Psoas muscle (tissue), 8 donors: ENCODE measurements around the gene KLK13. TPM values are rescaled to one million over a fixed set of nuclear protein-coding genes. Genes with fewer than 3 reads are reported as not detected.

Source experiments
- ATAC-seq, 4 donors: fragments of 200-7000 bp; cut with Tn5 transposase; one replicate each; pipeline ENCODE4 v1.9.1; 2020; ENCODE audit warnings: moderate library complexity in 3 of 4, mild to moderate bottlenecking in 2 of 4
- DNase-seq, 2 donors: peaks; one replicate each; pipeline ENCODE4 v3.0.0-alpha.2; 2020
- H3K27ac ChIP-seq: fragments of 200-600 bp; one replicate; pipeline ENCODE4 v1.8.0; 2022
- H3K27me3 ChIP-seq, 3 donors: fragments of 200-600 bp in 1 of 3; one replicate each; pipeline versions ENCODE4 v1.6.1 to v1.8.0; 2013 to 2022; ENCODE audit warnings: low read length in 2 of 3, mild to moderate bottlenecking in 2 of 3, moderate library complexity in 1 of 3; ENCODE audit not compliant: insufficient read depth in 3 of 3
- H3K36me3 ChIP-seq, 2 donors: fragments of 200-600 bp in 1 of 2; one replicate each; pipeline versions ENCODE4 v1.6.1 to v1.8.0; 2013 to 2022; ENCODE audit warnings: low read depth in 1 of 2, mild to moderate bottlenecking in 1 of 2, moderate library complexity in 1 of 2; ENCODE audit not compliant: insufficient read depth in 1 of 2
- H3K4me1 ChIP-seq: fragments of 200-600 bp; one replicate; pipeline ENCODE4 v1.8.0; 2022
- H3K4me3 ChIP-seq: fragments of 200-600 bp; one replicate; pipeline ENCODE4 v1.8.0; 2022; ENCODE audit warnings: mild to moderate bottlenecking
- H3K9me3 ChIP-seq: fragments of 200-600 bp; one replicate; pipeline ENCODE4 v1.8.0; 2022
- CTCF ChIP-seq: fragments of 200-600 bp; IDR thresholded peaks from one replicate; pipeline ENCODE4 v1.8.0; 2022; ENCODE audit warnings: antibody characterized with exemption
- WGBS, 3 donors: extraction: QIAGEN DNeasy Blood & Tissue Kit; methylation state at CpG; one replicate each; pipeline versions ENCODE4 v1.1.6 to v1.1.7; 2013; 5-methylcytosine and 5-hydroxymethylcytosine counted together
- intact Hi-C, 2 donors: fragments of 100-400 bp; cut with DNase I; formaldehyde crosslinking; loops; one replicate each; pipeline versions ENCODE4 v1.11.0 to v1.14.2; 2022
- polyA plus RNA-seq, 3 donors: library from polyadenylated mRNA; stranded (reverse); fragments of 200-250 nt; gene quantifications; one replicate each; pipeline ENCODE4 v1.2.3, GENCODE V29; 2013
- total RNA-seq, 4 donors: library from RNA; stranded (reverse); fragmentation: NEBNext Ultra II Directional in 2 of 4; extraction: Animal tissue kit (Norgen Biotek cat#: 25700) in 2 of 4; gene quantifications; one replicate each; pipeline versions ENCODE4 v1.2.1 to v1.2.4, GENCODE V29; 2021 to 2023
- donor health status: healthy with polysubstance abuse.
- donor health status: DM: no; HTN: no; CAD: no; lungs with moderate emphysema.
- donor health status: Bipolar disorder and iron deficiency.
- donor health status: healthy.
- donor health status: DM: yes; HTN: yes; CAD: no.
- donor health status: DM: no; HTN: no; CAD: no.
- donor health status: DM: no; HTN: no; CAD: no.
- donor health status: DM: yes; HTN: yes; CAD: no.

The KLK13 gene
- total and polyA plus RNA-seq, 7 donors = 0.18 TPM; not detected in 6

DNA sequence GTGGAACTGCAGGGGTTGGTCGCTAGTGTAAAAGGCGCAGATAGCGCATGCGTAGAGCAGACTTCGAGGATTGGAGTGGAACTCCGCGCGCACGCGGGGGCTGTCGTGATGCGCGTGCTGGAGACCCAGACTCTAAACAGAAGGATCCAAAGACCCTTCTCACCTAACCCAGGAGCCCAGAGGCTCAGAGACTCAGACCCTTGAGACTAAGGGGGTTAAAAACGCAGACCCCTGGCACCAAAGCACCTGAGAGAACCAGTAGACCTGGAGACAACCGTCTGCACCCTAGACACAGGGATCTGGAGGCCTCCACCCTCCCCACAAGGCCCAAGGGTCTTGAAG, 43.9 kb upstream of the KLK13 start:
- Histone ChIP-seq H3K4me1 (peaks cover 7% of the 10 kb centered on the region), H3K27ac (no peak overlapping the region), H3K9me3 (no peaks in the 10 kb centered on the region), H3K27me3 (peaks cover 0 to 5% (median 0%) of the 10 kb centered on the region in 3 donors), H3K36me3 (peaks cover 5 to 12% of the 10 kb centered on the region in 2 donors), H3K4me3 (peak overlapping the region; percentile 85)
- WGBS, 3 donors = 1 to 3% (median 1%) methylated on average over 15 of the region's 15 CpGs
- peak; percentile 11 for TF ChIP-seq CTCF
- ATAC-seq (peak; percentile 47 to 75 (median 54)), DNase-seq (no peak)
- intact Hi-C loops = loop anchor here in 1 of 2 donors (10.0 kb wide), 1 partner anchor 294 kb away; no protein-coding TSS in a partner anchor

DNA sequence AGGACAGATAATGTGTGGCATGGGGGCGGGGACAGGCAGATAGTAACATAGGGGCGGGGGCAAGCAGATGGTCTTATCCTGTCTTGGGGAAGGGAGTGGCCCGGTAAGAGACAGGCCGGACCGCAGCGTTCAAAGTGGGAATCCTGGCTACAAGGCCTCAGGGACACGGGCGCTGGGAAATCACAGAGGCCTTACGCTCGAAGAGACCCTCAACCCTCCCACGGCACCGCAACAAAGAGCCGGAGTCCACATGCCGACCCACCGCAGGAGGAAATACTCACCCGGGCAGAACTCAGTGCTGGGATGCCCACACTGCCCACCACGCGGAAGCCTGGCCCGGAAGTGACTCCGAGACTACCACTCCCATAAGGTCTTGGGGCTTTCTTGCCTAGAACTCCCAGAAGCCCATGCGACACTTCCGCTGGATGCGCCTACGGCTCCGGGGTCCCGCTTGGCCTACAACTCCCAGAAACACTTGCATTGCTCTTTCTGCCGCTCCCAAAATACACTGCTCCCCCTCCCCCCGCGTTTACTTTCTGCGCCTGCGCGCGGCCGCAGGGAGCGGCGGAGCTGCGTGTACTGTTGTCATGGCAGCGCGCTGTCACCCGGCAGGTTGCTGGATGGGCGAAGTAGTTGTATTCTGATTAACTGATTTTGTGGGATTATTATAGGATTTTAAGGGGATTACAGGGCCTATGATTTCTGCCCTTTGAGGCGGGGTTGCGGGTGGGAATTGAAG, 43.3 kb upstream of the KLK13 start, which contains the start of gene CTU1:
CTU1 (minus strand) TSS at position 344 of the 739 bp plus-strand sequence. CDS start 3,840 bp downstream, outside the sequence.
- ATAC-seq = peak; percentile 99 to 100 (median 99)
- peak; percentile 98 to 99 for DNase-seq
- peaks cover 0 to 5% (median 0%) of the 10 kb centered on the region in 3 donors for H3K27me3 ChIP-seq
- H3K4me1 ChIP-seq = peaks cover 7% of the 10 kb centered on the region
- no peak for TF ChIP-seq CTCF
- H3K36me3 ChIP-seq = peaks cover 7 to 17% of the 10 kb centered on the region in 2 donors
- no peaks in the 10 kb centered on the region for H3K9me3 ChIP-seq
- H3K27ac ChIP-seq = peak within 1 kb of the TSS; percentile 75
- peak within 1 kb of the TSS; percentile 85 for H3K4me3 ChIP-seq
- 0 to 1% (median 0%) methylated on average over 43 of the region's 43 CpGs for WGBS, 3 donors
- intact Hi-C loops = loop anchor here in 1 of 2 donors (10.0 kb wide), 1 partner anchor 293 kb away; no protein-coding TSS in a partner anchor

DNA sequence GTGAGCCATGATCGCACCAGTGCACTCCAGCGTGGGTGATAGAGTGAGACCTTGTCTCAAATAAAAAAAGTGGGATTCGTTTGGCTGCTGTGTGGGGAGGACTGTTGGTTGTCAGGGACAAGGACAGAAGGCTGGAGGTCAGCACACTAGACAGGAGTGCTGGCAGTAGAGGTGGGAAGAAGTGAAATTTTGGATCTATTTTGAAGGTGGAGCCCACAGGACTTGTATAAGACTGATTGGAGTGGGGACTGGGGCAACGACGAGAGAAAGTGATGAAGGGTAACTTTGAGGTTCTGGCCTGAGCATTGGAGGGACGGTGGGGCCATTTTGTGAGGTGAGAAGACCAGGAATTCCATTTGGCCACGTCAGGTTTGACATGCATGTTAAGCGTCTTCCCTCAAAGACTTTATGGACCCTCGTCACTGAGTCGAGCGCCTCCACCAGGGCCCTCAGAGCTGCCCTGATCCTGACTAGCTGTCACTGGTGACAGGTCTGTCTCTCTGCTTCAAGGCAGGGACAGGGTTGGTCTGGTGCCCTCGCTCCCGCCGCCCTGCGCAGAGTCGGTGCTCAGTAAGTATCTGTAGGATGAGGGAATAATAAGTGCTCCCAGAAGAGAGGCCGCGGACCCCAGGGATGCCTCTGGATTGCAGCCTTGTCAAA, 42.6 kb upstream of the KLK13 start:
- TF ChIP-seq CTCF = no peak
- intact Hi-C loops = loop anchor here (2.0 to 10.0 kb wide), 2 partner anchors 293 to 487 kb away; no protein-coding TSS in a partner anchor
- H3K27me3 ChIP-seq = peaks cover 0 to 5% (median 0%) of the 10 kb centered on the region in 3 donors
- peak overlapping the region; percentile 75 for H3K27ac ChIP-seq
- H3K4me3 ChIP-seq = peak overlapping the region; percentile 85
- ATAC-seq = peak in 3 of 4 donors; percentile 2 to 14 (median 2)
- H3K4me1 ChIP-seq = peaks cover 7% of the 10 kb centered on the region
- 13 to 16% (median 15%) methylated on average over 18 of the region's 18 CpGs for WGBS, 3 donors
- no peaks in the 10 kb centered on the region for H3K9me3 ChIP-seq
- peaks cover 10 to 23% of the 10 kb centered on the region in 2 donors for H3K36me3 ChIP-seq
- peak in 1 of 2 donors; percentile 32 for DNase-seq

- Histone ChIP-seq H3K27ac (no peak overlapping the region), H3K9me3 (no peaks in the 10 kb centered on the region), H3K27me3 (no peaks in the 10 kb centered on the region), H3K36me3 (peaks cover 10 to 42% of the 10 kb centered on the region in 2 donors), H3K4me1 (peaks cover 11% of the 10 kb centered on the region), H3K4me3 (no peak overlapping the region)
- DNase-seq (no peak), ATAC-seq (no peak)
- TF ChIP-seq CTCF = no peak
- intact Hi-C loops = loop anchor here in 1 of 2 donors (10.0 kb wide), 1 partner anchor 289 kb away; no protein-coding TSS in a partner anchor
- WGBS, 3 donors = 74 to 82% (median 75%) methylated on average over 44 to 49 of the region's 49 CpGs
Measured at GRCh38 chr19:51103926-51104341, 39.0 kb upstream of the KLK13 start.
